Caco-2 (cell line): ENCODE measurements around the gene ATAD3A. TPM values are rescaled to one million over a fixed set of nuclear protein-coding genes. Genes with fewer than 3 reads are reported as not detected.

ENCODE experiments used
- BruUV-seq: library from RNA; stranded (reverse); fragments of 400-500 nt; replicated peaks from 2 replicates; lab custom pipeline; 2021; lab: Mats Ljungman, UMichigan
- CTCF ChIA-PET: fragments of 300-600 bp; sonication (Branson Sonifier 250); formaldehyde crosslinking; loops from one replicate; lab custom pipeline; 2022; ENCODE audit warnings: antibody characterized with exemption; lab: Charles Lee
- POLR2A ChIA-PET: fragments of 300-600 bp; sonication (Branson Sonifier 250); formaldehyde crosslinking; loops from one replicate; lab custom pipeline; 2022; ENCODE audit warnings: antibody characterized with exemption; lab: Charles Lee
- DNase-seq, 2 experiments: peaks; one replicate each; pipeline versions ENCODE4 v3.0.0 to v3.0.0-alpha.2; 2020 to 2022
- H3K27me3 ChIP-seq: replicated peaks from 2 replicates; pipeline ENCODE4 v1.6.0; 2011; ENCODE audit warnings: low read length; ENCODE audit not compliant: control insufficient read depth, insufficient read depth
- H3K36me3 ChIP-seq: 2 replicates; pipeline ENCODE4 v1.5.1; 2011; ENCODE audit warnings: low read length; ENCODE audit not compliant: control insufficient read depth, insufficient read depth
- H3K4me1 ChIP-seq: fragments of 250-450 bp; sonication (Bioruptor Pico); 2 replicates; pipeline ENCODE4 v1.5.1; 2020; ENCODE audit warnings: mild to moderate bottlenecking
- H3K4me3 ChIP-seq: 2 replicates; pipeline ENCODE4 v1.5.1; 2011; ENCODE audit warnings: low read depth, mild to moderate bottlenecking, control low read depth, low read length
- H3K9me3 ChIP-seq: fragments of 250-450 bp; sonication (Bioruptor Pico); 2 replicates; pipeline ENCODE4 v1.5.1; 2020; ENCODE audit warnings: mild to moderate bottlenecking, moderate library complexity
- H3K27ac Mint-ChIP-seq: one replicate; pipeline ENCODE4 v1.8.0; 2022; ENCODE audit warnings: mixed read lengths; ENCODE audit not compliant: unreplicated experiment
- H3K27me3 Mint-ChIP-seq: one replicate; pipeline ENCODE4 v1.8.0; 2022; ENCODE audit warnings: mixed read lengths; ENCODE audit not compliant: insufficient read depth, unreplicated experiment
- H3K36me3 Mint-ChIP-seq: one replicate; pipeline ENCODE4 v1.8.0; 2022; ENCODE audit warnings: mild to moderate bottlenecking, mixed read lengths; ENCODE audit not compliant: insufficient read depth, unreplicated experiment
- H3K4me1 Mint-ChIP-seq: one replicate; pipeline ENCODE4 v1.8.0; 2022; ENCODE audit warnings: low read depth, mixed read lengths; ENCODE audit not compliant: unreplicated experiment
- H3K4me3 Mint-ChIP-seq: one replicate; pipeline ENCODE4 v1.8.0; 2022; ENCODE audit warnings: mild to moderate bottlenecking, moderate library complexity, mixed read lengths; ENCODE audit not compliant: unreplicated experiment
- H3K9me3 Mint-ChIP-seq: one replicate; pipeline ENCODE4 v1.8.0; 2022; ENCODE audit warnings: mixed read lengths; ENCODE audit not compliant: unreplicated experiment
- CTCF ChIP-seq, 2 experiments: fragments of 200-600 bp in 1 of 2; IDR thresholded peaks; 1 replicate in 1 of 2; 2 replicates in 1 of 2; pipeline versions ENCODE4 v1.5.1 to v1.8.0; 2011 to 2022; ENCODE audit warnings: antibody characterized with exemption in 1 of 2, control low read depth in 1 of 2, inconsistent platforms in 1 of 2, low read depth in 1 of 2, low read length in 1 of 2, mild to moderate bottlenecking in 1 of 2, moderate library complexity in 1 of 2; ENCODE audit not compliant: insufficient read depth in 1 of 2, severe bottlenecking in 1 of 2, unreplicated experiment in 1 of 2
- intact Hi-C: fragments of 100-400 bp; cut with micrococcal nuclease; formaldehyde crosslinking; loops from one replicate; pipeline ENCODE4 v1.10.0; 2022; ENCODE audit not compliant: unreplicated experiment
- total RNA-seq: library from RNA; stranded (reverse); gene quantifications from 2 replicates; pipeline ENCODE4 v1.2.3, GENCODE V29; 2022

The ATAD3A gene
- total RNA-seq, 1 experiment from 2014 or later: 58.6 TPM

DNA sequence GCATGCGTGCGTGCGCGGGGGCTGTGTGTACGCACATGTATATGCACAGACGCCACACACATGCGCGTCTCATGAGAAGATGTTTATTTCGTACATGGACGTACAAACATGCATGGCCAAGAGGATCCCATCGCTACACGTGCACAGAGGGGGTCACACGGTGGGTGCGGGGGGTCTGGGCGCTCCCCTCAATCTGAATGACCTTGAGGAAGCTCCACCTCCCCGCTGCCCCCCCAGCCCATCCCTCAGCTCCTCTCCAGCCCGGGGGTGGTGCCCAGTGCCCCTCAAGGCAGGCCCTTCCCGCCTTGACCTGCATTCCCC lies 27.0 kb downstream of the ATAD3A start:
- Mint-ChIP-seq H3K27me3 (no peaks in the 10 kb centered on the region), H3K4me1 (no peaks in the 10 kb centered on the region), H3K27ac (no peak overlapping the region), H3K4me3 (no peak overlapping the region), H3K9me3 (no peaks in the 10 kb centered on the region), H3K36me3 (peaks cover 38% of the 10 kb centered on the region)
- ChIA-PET POLR2A (no interaction called here), CTCF (interaction anchor here (0.7 kb wide), 1 partner anchor 184 kb away, joined by 5 read pairs; no protein-coding TSS in a partner anchor)
- TF ChIP-seq CTCF (IDR thresholded peaks at IDR 0.05; ENCODE audit: insufficient read depth in 1 of 2, low read depth in 1 of 2, low read length in 1 of 2, severe bottlenecking in 1 of 2, unreplicated experiment in 1 of 2): no peak
- DNase-seq: no peak
- Histone ChIP-seq H3K4me1 (no peaks in the 10 kb centered on the region), H3K4me3 (no peak overlapping the region), H3K9me3 (no peaks in the 10 kb centered on the region), H3K36me3 (no peaks in the 10 kb centered on the region), H3K27me3 (no peaks in the 10 kb centered on the region)
- intact Hi-C loops: no loop called here
- no TSS peak for BruUV-seq

DNA sequence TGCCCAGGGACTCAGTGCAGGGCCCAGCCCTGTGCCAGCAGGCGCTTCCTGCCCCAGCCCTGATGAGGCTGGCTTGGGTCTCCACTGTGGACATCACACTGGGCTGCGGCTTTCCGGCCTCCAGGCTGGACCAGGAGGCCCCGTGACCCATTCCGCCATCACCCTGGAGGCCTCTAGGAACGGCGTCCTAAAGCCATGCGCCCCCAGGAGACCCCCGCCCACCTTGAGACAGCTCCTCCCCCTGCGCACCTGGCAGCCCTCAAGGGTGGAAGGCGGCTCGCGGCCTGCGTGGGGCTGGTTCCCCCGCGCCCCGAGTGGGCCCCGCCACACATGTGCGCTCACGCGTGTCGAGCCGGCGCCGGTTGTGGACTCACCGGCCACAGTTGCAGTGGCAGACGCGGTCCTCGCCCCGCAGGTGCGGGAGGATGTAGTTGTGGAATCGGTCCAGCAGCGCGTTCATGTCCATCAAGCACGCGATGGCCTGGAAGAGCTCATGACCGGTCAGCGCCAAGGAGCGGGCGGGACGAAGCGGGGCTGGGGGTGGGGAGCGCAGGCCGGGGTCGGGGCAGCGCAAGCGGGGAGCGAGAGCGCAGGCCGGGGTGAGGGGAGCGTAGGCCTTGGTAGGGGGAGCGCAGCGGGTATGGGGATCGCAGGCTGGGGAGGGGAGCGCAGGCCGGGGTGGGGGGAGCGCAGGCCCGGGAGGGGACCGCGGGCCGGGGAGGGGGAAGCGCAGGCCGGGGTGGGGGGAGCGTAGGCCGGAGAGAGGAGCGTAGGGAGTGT lies 27.5 kb downstream of the ATAD3A start:
- no peak overlapping the region for H3K27ac Mint-ChIP-seq
- POLR2A ChIA-PET: no interaction called here
- no peak overlapping the region for H3K4me3 Mint-ChIP-seq

More for the DNA sequence above, 27.5 kb downstream of the ATAD3A start:
- CTCF ChIA-PET: interaction anchor here (0.7 kb wide), 1 partner anchor 184 kb away, joined by 5 read pairs; no protein-coding TSS in a partner anchor
- no TSS peak for BruUV-seq
- Histone ChIP-seq H3K9me3 (no peaks in the 10 kb centered on the region), H3K27me3 (no peaks in the 10 kb centered on the region), H3K4me3 (no peak overlapping the region), H3K36me3 (no peaks in the 10 kb centered on the region), H3K4me1 (no peaks in the 10 kb centered on the region)
- intact Hi-C loops: no loop called here
- peaks cover 38% of the 10 kb centered on the region for H3K36me3 Mint-ChIP-seq
- no peak for DNase-seq
- H3K4me1 Mint-ChIP-seq: no peaks in the 10 kb centered on the region
- no peaks in the 10 kb centered on the region for H3K9me3 Mint-ChIP-seq
- no peak for TF ChIP-seq CTCF (IDR thresholded peaks at IDR 0.05; ENCODE audit: insufficient read depth in 1 of 2, low read depth in 1 of 2, low read length in 1 of 2, severe bottlenecking in 1 of 2, unreplicated experiment in 1 of 2)
- H3K27me3 Mint-ChIP-seq: no peaks in the 10 kb centered on the region
